OCI-LY3 (cell line): ENCODE results near the gene MS4A10.
"Not testable (repeated sequence)": the region's sequence is repeated elsewhere in the genome, so short reads cannot be mapped to it uniquely, and the experiment has no call there.

Source experiments
- H2AFZ ChIP-seq: fragments of 200-600, 300-600 bp; shearing (Covaris generic); 2 replicates; pipeline ENCODE4 v1.6.0; 2014; ENCODE audit warnings: antibody characterized with exemption, low read depth, low read length
- H3K27ac ChIP-seq: fragments of 200-600, 300-600 bp; sonication (generic); 2 replicates; pipeline ENCODE4 v1.5.1; 2014; ENCODE audit warnings: mild to moderate bottlenecking, low read length, moderate library complexity, mixed read lengths
- H3K27me3 ChIP-seq: fragments of 200-600, 300-600 bp; sonication (generic); 2 replicates; pipeline ENCODE4 v1.6.1; 2014; ENCODE audit warnings: low read depth, low read length, mixed read lengths
- H3K36me3 ChIP-seq: fragments of 200-600, 300-600 bp; sonication (generic); replicated peaks from 2 replicates; pipeline ENCODE3; 2014; ENCODE audit warnings: low read depth, low read length, mixed read lengths
- H3K4me1 ChIP-seq: fragments of 300-600, 200-600 bp; sonication (generic); 2 replicates; pipeline ENCODE4 v1.6.1; 2014; ENCODE audit warnings: low read length, mixed read lengths
- H3K4me2 ChIP-seq: fragments of 200-600, 300-600 bp; sonication (generic); 2 replicates; pipeline ENCODE4 v1.6.1; 2014; ENCODE audit warnings: low read length, mixed read lengths
- H3K4me3 ChIP-seq: fragments of 300-600, 200-600 bp; sonication (generic); 2 replicates; pipeline ENCODE4 v1.5.1; 2014; ENCODE audit warnings: antibody characterized with exemption, mild to moderate bottlenecking, low read length, moderate library complexity
- H3K79me2 ChIP-seq: fragments of 300-600, 200-600 bp; shearing (Covaris generic); 2 replicates; pipeline ENCODE4 v1.6.1; 2014; ENCODE audit warnings: mild to moderate bottlenecking, low read length, mixed read lengths
- H3K9ac ChIP-seq: fragments of 300-600, 200-600 bp; shearing (Covaris generic); 2 replicates; pipeline ENCODE4 v1.6.0; 2014; ENCODE audit warnings: mild to moderate bottlenecking, low read length, moderate library complexity
- H3K9me3 ChIP-seq: fragments of 200-600, 300-600 bp; shearing (Covaris generic); 2 replicates; pipeline ENCODE4 v1.6.1; 2014; ENCODE audit warnings: low read length, mixed read lengths; ENCODE audit not compliant: insufficient read depth
- H4K20me1 ChIP-seq: fragments of 200-600, 300-600 bp; sonication (generic); 2 replicates; pipeline ENCODE4 v1.6.1; 2016; ENCODE audit warnings: low read length, mixed read lengths; ENCODE audit not compliant: insufficient read depth
- CTCF ChIP-seq: fragments of 200-600, 300-600 bp; sonication (generic); IDR thresholded peaks from 2 replicates; pipeline ENCODE4 v1.5.1; 2014; ENCODE audit warnings: antibody characterized with exemption, low read length, low read depth
- EZH2phosphoT487 ChIP-seq: fragments of 200-600 bp; shearing (Covaris generic); IDR thresholded peaks from 2 replicates; pipeline ENCODE4 v1.6.1; 2018; ENCODE audit warnings: antibody characterized with exemption, mixed run types, low read depth

The MS4A10 gene

GRCh38 chr11:60821827-60822599 lies 36.9 kb downstream of the MS4A10 start:
- Histone ChIP-seq H3K4me2 (no peak overlapping the region), H2AFZ (no peak overlapping the region), H3K4me1 (peaks cover 3% of the 10 kb centered on the region; the same call in 1 of the 2 replicates), H3K79me2 (no peaks in the 10 kb centered on the region), H3K9ac (no peak overlapping the region), H3K27me3 (peaks cover 3% of the 10 kb centered on the region; the same call in 1 of the 2 replicates), H3K4me3 (no peak overlapping the region), H3K27ac (no peak overlapping the region), H3K36me3 (no peaks in the 10 kb centered on the region), H3K9me3 (peaks cover under 1% of the 10 kb centered on the region; the same call in 1 of the 2 replicates), H4K20me1 (no peaks in the 10 kb centered on the region)
- TF ChIP-seq CTCF (no peak), EZH2phosphoT487 (no peak)

GRCh38 chr11:60823745-60824306 lies 38.7 kb downstream of the MS4A10 start:
- not testable (repeated sequence) for H3K9ac ChIP-seq, H3K4me3 ChIP-seq, H2AFZ ChIP-seq, H3K4me2 ChIP-seq, H3K9me3 ChIP-seq, H3K79me2 ChIP-seq, H3K27ac ChIP-seq, H4K20me1 ChIP-seq, H3K27me3 ChIP-seq, H3K4me1 ChIP-seq, H3K36me3 ChIP-seq

GRCh38 chr11:60825118-60825517 lies 40.0 kb downstream of the MS4A10 start:
- Histone ChIP-seq H4K20me1 (no peaks in the 10 kb centered on the region), H3K27me3 (no peaks in the 10 kb centered on the region), H2AFZ (no peak overlapping the region), H3K36me3 (no peaks in the 10 kb centered on the region), H3K9me3 (no peaks in the 10 kb centered on the region), H3K9ac (no peak overlapping the region), H3K4me1 (peaks cover 3% of the 10 kb centered on the region; the same call in 1 of the 2 replicates), H3K4me2 (no peak overlapping the region), H3K4me3 (no peak overlapping the region), H3K27ac (no peak overlapping the region), H3K79me2 (no peaks in the 10 kb centered on the region)
- no peak for TF ChIP-seq CTCF
- no peak for TF ChIP-seq EZH2phosphoT487

- H3K9ac ChIP-seq, result no peak overlapping the region
- H3K4me1 ChIP-seq, result peaks cover 8% of the 10 kb centered on the region
These were observed 40.7 kb downstream of the MS4A10 start for GRCh38 chr11:60825790-60826189.

More at GRCh38 chr11:60825790-60826189, 40.7 kb downstream of the MS4A10 start:
- no peak overlapping the region for H3K4me3 ChIP-seq
- TF ChIP-seq CTCF (no peak), EZH2phosphoT487 (no peak)
- H4K20me1 ChIP-seq, result no peaks in the 10 kb centered on the region
- H3K9me3 ChIP-seq, result no peaks in the 10 kb centered on the region
- no peaks in the 10 kb centered on the region for H3K27me3 ChIP-seq
- no peak overlapping the region for H3K4me2 ChIP-seq
- no peak overlapping the region for H3K27ac ChIP-seq
- no peaks in the 10 kb centered on the region for H3K79me2 ChIP-seq
- no peaks in the 10 kb centered on the region for H3K36me3 ChIP-seq
- H2AFZ ChIP-seq, result no peak overlapping the region
